Renal cortex interstitium (tissue), 15 donors: ENCODE results near the gene RASGEF1B. TPM values are rescaled to one million over a fixed set of nuclear protein-coding genes. Genes with fewer than 3 reads are reported as not detected.
A peak's percentile ranks its signal among the peaks of the same experiment; 100 is the strongest.

Experiments
- DNase-seq, 11 donors: peaks; one replicate each; pipeline ENCODE4 v3.0.0-alpha.2; 2013; ENCODE audit warnings: low read depth in 9 of 11, low spot score in 4 of 11; ENCODE audit errors: extremely low read depth in 1 of 11
- long read RNA-seq, 16 experiments: transcript quantifications; one replicate each; lab custom pipeline, GENCODE V29; 2026
- polyA plus RNA-seq, 3 donors: library from polyadenylated mRNA; unstranded; fragments of 120-200 nt; gene quantifications; one replicate each; pipeline ENCODE4 v1.2.1, GENCODE V29; 2013; ENCODE audit not compliant: insufficient read length in 3 of 3

Gene RASGEF1B
- 10 to 100 TPM; 10.4 to 13.0 (median 13.0) TPM for polyA plus RNA-seq
- long read RNA-seq, donor 1, partial matches to known transcripts: 0 of 1 reads
- long read RNA-seq, donor 1, other reads (novel, unspliced or antisense): 0 of 1 reads
- long read RNA-seq, donor 2, partial matches to known transcripts: 0 of 1 reads
- long read RNA-seq, donor 2, other reads (novel, unspliced or antisense): 0 of 1 reads
- long read RNA-seq, donor 3, partial matches to known transcripts: 0 of 2 reads
- long read RNA-seq, donor 3, other reads (novel, unspliced or antisense): 0 of 2 reads
- long read RNA-seq, donor 4: 0 reads
- long read RNA-seq, donor 5: 0 reads
- long read RNA-seq, donor 6: 0 reads
- long read RNA-seq, donor 7, partial matches to known transcripts: 0 of 1 reads
- long read RNA-seq, donor 7, other reads (novel, unspliced or antisense): 0 of 1 reads
- long read RNA-seq, donor 8: 0 reads
- long read RNA-seq, donor 9, partial matches to known transcripts: 0 of 1 reads
- long read RNA-seq, donor 9, other reads (novel, unspliced or antisense): 0 of 1 reads
- long read RNA-seq, donor 10, partial matches to known transcripts: 0 of 2 reads
- long read RNA-seq, donor 10, other reads (novel, unspliced or antisense): 0 of 2 reads
- long read RNA-seq, donor 11: 0 reads
- long read RNA-seq, donor 12: 0 reads
- long read RNA-seq, donor 13: 0 reads
- long read RNA-seq, donor 14, partial matches to known transcripts: 0 of 1 reads
- long read RNA-seq, donor 14, other reads (novel, unspliced or antisense): 0 of 1 reads
- long read RNA-seq, donor 15, partial matches to known transcripts: 0 of 1 reads
- long read RNA-seq, donor 15, other reads (novel, unspliced or antisense): 0 of 1 reads
- long read RNA-seq, donor 16, full-length matches to known transcripts: 4 of 4 reads
- long read RNA-seq, donor 16, partial matches to known transcripts: 0 of 4 reads
- long read RNA-seq, donor 16, other reads (novel, unspliced or antisense): 0 of 4 reads

DNA sequence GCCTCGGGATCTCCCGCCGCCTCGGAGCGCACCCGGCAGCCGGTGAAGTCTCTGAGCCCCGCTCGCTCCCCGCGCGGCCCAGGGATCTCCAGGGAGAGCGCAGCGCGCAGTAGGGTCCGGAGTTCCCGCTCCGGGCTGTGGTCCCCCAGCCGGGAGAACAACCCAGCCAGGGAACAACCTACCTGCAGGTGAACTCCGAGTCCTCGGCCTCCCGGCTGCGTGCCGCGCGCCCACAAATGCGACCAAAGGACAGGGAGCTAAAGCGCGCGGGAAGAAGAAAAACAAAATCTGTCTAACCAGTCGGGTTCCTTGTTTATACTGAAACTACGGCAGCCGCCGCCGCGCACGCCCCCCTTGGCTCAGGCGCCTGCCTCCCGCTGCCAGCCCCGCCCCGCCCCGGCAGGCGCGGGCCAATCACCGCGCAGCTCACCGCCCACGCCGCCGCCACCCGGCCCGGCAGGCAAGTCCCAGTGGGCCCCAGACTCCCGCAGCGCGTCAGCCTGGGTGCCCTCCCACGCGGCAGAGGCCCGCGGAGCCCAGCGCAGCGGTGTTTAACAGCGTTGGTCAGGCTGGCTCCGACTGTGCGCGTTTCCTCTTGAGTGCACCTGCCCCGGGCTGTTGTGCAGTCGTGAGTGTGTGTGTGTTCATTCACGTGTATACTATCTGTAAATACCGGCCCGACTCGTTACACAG lies at the start of gene RASGEF1B:
TSS of gene RASGEF1B (minus strand) at position 320 of the 693 bp plus-strand sequence. CDS start 12,399 bp downstream, outside the sequence.
- peak; percentile 60 to 84 (median 71) for DNase-seq

DNA sequence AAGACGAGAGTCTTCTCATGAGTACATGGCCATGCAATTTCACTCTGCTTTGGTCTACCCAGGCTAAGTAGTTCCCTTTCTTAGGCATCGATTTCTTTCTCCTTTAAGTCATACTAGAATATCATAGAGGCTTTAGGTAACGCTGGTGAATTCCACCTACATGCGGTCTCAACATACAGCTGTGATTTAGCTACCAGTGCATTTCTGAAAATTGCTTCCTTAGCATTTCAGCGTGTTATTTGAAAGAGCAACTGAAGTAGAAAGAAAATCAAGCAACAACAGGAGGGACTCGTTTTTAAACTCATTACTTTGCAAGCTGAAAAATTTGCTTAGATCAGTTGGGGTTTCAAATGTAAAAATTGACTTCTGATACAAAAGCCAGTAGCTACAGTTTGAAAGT lies 48.1 kb upstream of the RASGEF1B start:
- DNase-seq: no peak

DNA sequence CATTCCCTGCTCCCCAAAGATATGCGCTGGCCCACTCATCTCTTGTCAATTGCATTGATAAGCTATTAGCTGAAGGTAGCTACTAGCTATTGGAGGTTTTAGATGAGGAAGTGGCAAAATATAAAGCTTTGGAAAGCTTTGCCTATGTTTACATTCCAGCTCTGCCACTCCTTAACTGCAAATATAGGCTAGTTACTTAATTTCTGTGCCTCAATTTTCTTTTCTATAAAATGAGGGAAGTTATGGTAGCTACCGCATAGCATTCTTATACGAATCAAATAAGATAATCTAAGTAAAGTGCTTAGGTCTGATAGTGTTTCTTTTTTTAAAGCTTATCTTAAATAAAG lies 47.7 kb upstream of the RASGEF1B start:
- no peak for DNase-seq

DNA sequence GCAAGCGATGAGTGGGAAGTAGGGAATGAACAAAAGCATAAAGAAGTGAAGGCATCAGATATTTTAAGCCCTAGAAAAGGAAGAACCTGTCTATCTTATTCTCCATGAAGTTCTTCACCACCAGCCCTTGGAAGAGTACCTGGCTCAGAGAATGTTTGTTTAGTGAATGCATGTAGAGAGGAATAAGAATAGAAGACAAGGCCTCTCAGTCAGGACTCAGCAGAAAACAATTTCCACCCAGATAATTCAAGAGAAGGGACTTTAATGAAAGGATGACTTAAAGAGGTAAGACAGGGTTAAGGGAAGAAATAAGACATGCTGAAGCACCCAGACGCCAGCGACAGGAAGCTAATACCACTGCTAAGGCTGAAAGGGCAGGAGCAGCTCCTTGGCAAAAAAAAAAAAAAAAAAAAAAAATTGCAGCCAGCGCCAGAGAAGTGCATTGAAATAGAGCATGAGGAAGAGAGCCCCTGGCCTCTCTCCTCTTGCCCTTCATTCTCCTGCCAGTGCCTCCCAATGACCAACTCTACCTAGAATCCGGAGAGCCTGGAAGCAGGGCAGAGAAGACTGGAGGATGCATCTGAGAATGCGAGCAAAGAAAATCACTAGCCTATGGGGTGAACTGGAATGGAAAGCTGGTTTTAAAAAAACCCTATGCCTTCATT lies 47.2 kb upstream of the RASGEF1B start:
- no peak for DNase-seq

DNA sequence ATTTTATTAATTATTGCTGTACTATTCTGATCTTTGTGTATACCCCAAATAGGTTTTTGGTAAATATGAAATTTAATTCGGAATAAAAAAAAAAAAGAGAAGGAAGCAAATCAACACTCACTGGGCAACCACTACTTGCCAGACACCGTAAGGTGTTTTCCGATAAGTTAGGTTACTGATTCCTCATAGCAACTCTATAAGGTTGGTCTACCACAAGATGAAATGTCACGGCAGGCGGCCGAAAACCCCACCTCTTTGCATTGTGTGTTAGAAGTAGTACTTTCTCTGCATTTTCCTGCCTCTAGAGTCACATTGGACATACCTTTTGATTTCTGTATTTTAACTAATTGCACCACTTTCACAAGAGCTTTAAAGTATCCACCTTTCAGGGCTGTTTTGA lies 44.5 kb upstream of the RASGEF1B start:
- no peak for DNase-seq

DNA sequence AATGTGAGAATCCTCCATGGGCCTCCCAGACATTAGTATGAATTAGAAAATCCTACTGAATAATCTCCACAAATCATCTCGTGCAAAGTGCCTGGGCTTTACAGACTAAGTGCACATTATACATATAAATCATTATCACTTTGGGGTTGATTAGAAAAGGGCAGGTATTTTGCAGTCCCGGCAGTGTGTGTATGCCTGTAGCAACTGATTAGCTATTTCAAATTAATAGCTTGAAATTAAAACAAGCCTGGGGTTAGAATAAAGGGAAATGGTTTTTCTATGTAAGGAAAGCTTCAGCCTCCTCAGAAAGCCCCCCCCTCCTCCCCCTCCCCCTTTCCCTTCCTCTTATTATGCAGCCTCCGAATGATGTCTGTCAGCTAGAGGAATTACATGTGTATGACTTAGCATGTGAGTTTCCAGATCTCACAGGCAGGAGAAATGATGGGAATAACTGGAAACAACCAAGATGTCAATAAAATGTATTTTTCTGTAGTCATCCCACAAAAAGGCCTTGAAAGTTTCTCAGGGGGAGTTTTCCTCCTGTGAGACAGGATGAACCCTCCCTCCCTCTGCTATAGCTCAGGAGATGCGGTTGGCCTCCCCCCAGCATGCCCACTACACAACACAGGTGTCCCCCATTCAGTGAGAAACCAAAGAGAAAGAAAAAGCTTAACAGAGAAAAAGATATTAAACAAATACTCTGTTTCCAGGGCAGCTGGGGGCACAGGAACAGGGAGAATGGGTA lies 41.2 kb upstream of the RASGEF1B start:
- no peak for DNase-seq

DNA sequence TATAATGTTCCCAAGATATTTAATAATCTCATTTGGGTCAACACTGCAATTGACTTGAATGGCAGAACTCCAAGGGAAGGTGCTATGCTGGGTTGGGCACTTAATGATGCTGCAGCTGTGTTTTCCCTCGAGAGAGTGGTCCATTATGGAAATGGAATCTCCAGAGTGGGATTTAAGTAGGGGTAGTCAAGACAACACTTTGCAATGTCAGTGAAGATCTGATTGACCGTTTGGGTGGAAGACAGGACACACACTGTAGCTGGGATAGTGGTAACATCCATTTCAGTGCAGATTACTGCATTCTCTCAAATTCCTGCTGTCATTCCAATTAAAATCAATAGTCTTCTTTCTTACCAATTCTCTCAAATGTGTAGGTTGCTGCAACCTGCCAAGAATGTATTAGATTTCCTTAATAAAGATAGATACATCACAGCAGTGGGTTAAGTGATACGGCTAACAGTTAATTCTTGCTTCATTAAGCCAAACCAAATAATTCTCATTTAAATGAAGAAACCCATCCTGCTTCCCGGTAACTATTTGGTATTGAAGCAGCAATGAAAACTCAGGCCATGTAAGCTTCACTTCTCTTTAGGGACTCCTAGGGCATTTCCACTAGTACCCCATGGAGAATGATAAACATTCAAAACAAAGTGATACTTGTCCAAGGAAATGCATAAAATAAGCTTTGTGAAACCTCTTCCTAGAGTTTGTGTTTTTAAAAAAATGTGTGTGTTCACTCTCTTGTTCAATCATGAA lies 40.5 kb upstream of the RASGEF1B start:
- no peak for DNase-seq

DNA sequence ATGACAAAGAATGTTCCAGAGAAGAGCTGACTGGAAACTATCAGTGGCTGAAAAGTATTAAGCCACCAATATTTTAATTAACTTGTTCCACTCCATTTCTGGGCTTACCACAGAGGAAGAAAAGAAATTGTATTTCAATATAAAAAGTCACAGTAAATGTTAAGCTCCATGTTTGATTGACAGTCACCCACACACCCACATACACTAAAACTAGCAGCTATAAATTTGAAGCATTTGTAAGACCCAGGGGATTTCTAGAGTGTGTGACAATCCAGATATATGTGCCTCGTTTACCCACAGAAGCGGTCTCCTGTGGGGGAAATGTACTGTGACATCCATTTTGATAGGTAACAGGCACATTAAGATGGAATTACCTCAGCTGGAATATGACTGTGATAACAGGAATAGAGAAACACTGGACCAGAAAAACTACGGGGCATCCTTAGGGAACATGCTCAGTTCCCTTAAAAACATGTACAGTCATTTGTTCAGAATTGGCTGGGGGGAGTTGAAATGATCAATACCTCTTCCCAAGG lies 39.0 kb upstream of the RASGEF1B start:
- DNase-seq: no peak

DNA sequence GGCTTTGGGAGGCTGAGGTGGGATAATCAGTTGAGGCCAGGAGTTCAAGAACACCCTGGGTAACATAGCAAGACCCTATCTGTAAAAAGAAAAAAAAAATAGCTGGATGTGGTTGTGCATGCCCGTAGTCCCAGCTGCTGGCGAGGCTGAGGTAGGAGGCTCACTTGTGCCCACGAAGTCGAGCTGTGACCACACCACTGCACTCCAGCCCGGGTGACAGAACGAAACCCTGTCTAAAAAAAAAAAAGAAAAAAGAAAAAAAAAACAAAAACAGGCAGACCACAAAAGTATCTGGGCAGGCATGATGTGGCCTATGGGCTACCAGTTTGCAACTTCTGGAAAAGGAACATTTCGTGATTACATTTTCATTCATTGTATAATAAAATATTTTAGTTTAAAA lies 38.1 kb upstream of the RASGEF1B start:
- DNase-seq: no peak

DNA sequence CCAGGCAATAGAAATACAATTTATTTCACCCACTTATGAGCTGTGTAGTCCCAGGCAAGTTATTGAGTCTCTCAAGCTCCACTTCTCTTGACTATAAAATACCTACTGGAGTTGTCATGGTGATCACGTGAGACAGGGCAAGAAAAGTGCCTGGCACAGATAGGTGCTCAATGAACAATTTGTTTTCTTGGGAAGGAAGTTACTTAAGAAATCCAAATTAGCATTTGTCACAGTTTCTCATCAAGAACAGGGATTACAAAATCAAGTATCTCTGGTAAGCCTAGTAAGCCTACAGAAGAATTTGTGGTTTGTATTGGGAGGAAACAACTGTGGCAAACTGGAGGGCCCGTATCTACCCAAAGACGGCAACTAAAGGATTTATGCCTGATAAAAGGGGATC lies 37.5 kb upstream of the RASGEF1B start:
- DNase-seq: no peak

DNA sequence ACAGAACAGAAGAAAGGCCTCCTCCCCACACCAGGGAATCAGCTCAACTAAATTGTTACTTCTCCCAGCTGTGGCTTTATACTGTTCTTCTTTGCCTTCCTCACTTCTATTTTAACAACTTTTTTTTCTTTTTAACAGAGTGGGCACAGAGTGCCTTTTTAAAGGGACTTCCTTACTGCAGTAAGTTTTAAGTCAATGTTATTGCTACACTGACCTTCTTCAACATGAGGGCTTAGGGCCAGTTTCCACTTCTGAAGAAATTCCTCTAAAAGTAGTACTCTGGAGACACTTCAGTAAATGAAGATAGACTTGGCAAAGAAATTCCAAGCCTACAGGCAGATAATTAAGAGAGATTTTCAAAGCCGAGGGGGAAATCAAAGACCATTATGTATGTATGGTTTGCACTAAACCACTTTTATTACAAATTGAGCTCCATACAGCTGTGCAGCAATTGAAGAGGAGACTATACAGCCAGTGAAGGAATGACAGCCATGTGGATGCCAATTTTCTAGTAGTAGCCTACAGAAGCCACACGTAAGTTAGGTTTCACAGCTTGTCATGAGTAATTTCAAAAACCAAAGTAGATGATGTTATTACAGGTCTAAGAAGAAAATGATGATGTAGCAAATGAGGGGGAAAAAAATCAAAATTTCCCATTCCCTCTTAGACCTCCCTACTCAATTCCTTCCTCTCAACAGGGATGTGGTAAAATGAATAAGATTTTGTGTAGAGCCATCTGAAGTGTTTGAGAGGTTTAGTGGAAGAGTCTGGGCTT lies 36.9 kb upstream of the RASGEF1B start:
- DNase-seq: no peak

DNA sequence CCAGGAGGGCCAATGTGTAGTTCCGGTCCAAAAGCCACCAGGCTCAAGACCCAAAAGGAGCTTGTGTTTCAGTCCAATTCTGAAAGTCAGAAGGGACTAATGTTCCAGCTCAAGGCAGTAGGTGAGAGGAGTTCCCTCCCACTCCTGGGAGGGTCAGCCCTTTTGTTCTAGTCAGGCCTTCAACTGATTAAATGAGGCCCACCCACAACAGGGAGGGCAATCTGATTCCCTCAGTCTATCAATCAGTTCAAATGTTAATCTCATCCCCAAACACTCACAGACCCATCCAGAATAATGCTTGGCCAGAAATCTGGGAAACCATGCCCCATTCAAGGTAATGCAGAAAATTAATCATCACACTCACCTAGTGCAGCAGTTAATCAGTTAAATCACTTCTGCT lies 35.8 kb upstream of the RASGEF1B start:
- no peak for DNase-seq

DNA sequence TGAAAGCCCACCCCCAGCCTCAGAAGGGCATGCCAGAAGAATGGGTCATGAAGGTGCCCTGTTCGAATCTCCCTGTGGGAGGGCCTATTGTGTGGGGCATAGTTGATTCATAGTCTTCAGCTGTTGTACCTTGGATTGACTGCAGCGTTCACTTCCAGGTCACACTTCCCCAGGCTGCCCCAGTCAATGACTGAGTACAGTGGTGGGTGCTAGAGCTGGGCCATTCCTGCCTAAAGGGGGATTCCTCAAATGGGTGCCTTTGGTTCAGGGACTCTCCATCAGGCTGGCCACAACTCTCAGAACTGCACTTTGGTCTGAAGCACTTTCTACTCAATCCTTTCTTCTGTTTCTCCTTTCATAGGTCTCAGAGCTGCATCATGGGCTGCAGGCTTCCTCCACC lies 35.0 kb upstream of the RASGEF1B start:
- DNase-seq: no peak

DNA sequence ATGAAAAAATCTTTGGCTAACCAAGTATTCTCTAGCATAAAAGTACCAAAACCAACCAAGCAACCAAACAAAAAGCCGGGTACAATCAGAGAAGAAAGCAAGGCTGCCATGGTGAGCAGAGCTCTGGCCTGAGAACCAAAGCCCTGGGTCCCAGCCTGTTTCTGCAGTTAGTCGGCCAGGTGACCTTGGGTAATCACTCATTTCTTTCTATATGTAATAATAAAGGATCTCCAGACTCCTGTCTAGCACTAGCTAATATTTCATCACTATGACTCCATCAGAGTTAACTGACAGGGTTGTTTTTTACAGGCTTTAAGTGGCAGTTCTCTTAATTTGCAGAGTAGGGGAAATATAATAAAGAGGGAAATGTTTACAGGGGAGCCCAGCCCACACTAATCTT lies 34.0 kb upstream of the RASGEF1B start:
- DNase-seq: no peak

DNA sequence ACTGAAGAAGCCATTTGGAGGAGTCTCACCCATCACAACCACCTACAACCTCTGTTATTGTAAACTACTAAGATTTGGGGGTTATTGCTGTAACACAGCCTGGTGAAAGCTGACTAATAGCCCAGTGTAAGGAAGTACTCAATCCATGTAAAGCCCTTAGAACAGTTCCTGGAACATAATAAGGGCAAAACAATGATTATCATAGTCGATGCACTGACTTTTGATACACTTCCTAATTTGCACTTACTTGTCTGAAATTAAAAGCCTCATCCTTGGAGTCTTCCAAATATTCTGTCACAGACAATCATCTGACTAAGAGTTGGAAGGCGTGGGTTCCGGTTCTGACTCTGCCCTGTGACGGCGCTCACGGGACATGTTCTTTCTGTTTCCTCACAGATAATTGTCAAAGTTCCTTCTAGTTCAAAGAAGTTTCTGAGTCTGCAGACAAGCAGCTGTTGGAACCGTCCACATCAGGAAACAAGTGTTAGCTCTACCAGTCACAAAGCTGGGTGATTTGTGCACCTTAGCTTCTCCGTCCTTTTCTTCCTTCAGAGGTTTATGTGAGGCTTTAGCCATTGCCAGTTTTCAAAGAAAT lies 33.4 kb upstream of the RASGEF1B start:
- DNase-seq: peak in 4 of 11 donors; percentile 12 to 25 (median 19)
